ENCODE data around the gene SYN1. TPM values are rescaled to one million over a fixed set of nuclear protein-coding genes. Genes with fewer than 3 reads are reported as not detected.

SYN1 gene
- total RNA-seq, 1 donor from 2014 or later = 3.7 TPM

DNA sequence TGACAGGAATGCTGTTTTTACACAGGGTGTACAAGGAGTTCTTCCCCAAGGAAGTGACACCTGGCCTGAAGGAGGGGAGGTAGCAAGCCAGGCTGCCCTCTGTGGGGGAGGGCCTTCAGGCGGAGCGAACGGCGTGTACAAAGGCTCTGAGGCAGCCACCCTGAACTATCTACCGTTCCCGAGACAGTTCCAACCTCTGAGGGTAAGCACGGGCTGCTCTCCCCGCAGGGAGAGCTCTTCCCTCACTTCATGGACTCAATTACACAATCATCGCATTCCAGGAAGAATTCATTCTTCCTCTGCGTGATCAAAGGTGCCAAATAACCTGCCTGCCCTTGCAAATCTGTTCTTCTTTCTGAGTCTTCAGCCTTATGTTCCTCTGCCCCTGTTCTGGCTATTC is 25.9 kb upstream of the SYN1 start:
- TF ChIP-seq, protein P1, sequence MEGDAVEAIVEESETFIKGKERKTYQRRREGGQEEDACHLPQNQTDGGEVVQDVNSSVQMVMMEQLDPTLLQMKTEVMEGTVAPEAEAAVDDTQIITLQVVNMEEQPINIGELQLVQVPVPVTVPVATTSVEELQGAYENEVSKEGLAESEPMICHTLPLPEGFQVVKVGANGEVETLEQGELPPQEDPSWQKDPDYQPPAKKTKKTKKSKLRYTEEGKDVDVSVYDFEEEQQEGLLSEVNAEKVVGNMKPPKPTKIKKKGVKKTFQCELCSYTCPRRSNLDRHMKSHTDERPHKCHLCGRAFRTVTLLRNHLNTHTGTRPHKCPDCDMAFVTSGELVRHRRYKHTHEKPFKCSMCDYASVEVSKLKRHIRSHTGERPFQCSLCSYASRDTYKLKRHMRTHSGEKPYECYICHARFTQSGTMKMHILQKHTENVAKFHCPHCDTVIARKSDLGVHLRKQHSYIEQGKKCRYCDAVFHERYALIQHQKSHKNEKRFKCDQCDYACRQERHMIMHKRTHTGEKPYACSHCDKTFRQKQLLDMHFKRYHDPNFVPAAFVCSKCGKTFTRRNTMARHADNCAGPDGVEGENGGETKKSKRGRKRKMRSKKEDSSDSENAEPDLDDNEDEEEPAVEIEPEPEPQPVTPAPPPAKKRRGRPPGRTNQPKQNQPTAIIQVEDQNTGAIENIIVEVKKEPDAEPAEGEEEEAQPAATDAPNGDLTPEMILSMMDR (IDR thresholded peaks at IDR 0.05) = no peak
- Mint-ChIP-seq H3K27ac (ENCODE audit: unreplicated experiment) (no peak overlapping the region), H3K27me3 (ENCODE audit: low read depth) (no peaks in the 10 kb centered on the region), H3K9me3 (ENCODE audit: low read depth) (peaks cover 10% of the 10 kb centered on the region), H3K36me3 (ENCODE audit: low read depth) (peaks cover 9% of the 10 kb centered on the region), H3K4me1 (ENCODE audit: low read depth) (peaks cover 20% of the 10 kb centered on the region), H3K4me3 (ENCODE audit: unreplicated experiment) (no peak overlapping the region)
- no peak for DNase-seq (ENCODE audit: low spot score)

GRCh38 chrX:47644557-47645091 is 25.0 kb upstream of the SYN1 start:
- no peaks in the 10 kb centered on the region for H3K27me3 Mint-ChIP-seq (ENCODE audit: low read depth)
- H3K4me3 Mint-ChIP-seq (ENCODE audit: unreplicated experiment) = no peak overlapping the region
- no peak for DNase-seq (ENCODE audit: low spot score)
- peaks cover 20% of the 10 kb centered on the region for H3K4me1 Mint-ChIP-seq (ENCODE audit: low read depth)
- H3K9me3 Mint-ChIP-seq (ENCODE audit: low read depth) = peaks cover 19% of the 10 kb centered on the region
- peak overlapping the region; percentile 75 for H3K27ac Mint-ChIP-seq (ENCODE audit: unreplicated experiment)
- peaks cover 17% of the 10 kb centered on the region for H3K36me3 Mint-ChIP-seq (ENCODE audit: low read depth)
- TF ChIP-seq, protein P1 (IDR thresholded peaks at IDR 0.05) = peak; percentile 70

- Mint-ChIP-seq H3K4me1 (ENCODE audit: low read depth) (peaks cover 14% of the 10 kb centered on the region), H3K27me3 (ENCODE audit: low read depth) (no peaks in the 10 kb centered on the region), H3K27ac (ENCODE audit: unreplicated experiment) (no peak overlapping the region), H3K9me3 (ENCODE audit: low read depth) (peaks cover 20% of the 10 kb centered on the region), H3K36me3 (ENCODE audit: low read depth) (peaks cover 20% of the 10 kb centered on the region), H3K4me3 (ENCODE audit: unreplicated experiment) (no peak overlapping the region)
- DNase-seq (ENCODE audit: low spot score) = no peak
- TF ChIP-seq, protein P1 (IDR thresholded peaks at IDR 0.05) = peak; percentile 67
Observed at GRCh38 chrX:47643926-47644325, 24.3 kb upstream of the SYN1 start.

DNA sequence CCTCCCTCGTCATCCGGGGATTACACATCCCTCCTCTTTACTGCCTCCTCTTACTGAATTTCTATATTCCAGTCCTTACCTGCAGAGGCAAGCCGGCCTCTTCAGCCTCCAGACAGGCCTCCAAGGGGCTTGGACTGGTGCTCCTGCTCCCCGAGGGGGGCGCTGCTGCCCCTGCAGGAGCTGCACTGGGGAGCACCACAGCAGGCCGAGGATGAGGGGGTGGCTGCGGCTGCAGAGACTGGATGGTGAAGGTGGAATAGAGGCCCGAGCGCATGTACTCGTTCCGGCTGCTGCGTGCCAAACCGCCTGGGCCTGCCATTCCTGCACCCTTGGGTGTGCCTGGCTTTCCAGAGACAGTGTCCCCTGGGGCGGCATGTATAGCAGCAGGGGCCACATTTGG is 19.2 kb upstream of the SYN1 start:
- no peak overlapping the region for H3K4me3 Mint-ChIP-seq (ENCODE audit: unreplicated experiment)
- peaks cover 23% of the 10 kb centered on the region for H3K36me3 Mint-ChIP-seq (ENCODE audit: low read depth)
- H3K27me3 Mint-ChIP-seq (ENCODE audit: low read depth) = no peaks in the 10 kb centered on the region
- no peaks in the 10 kb centered on the region for H3K4me1 Mint-ChIP-seq (ENCODE audit: low read depth)
- TF ChIP-seq, protein P1 (IDR thresholded peaks at IDR 0.05) = no peak
- DNase-seq (ENCODE audit: low spot score) = no peak
- H3K9me3 Mint-ChIP-seq (ENCODE audit: low read depth) = peaks cover 18% of the 10 kb centered on the region
- H3K27ac Mint-ChIP-seq (ENCODE audit: unreplicated experiment) = no peak overlapping the region

DNA sequence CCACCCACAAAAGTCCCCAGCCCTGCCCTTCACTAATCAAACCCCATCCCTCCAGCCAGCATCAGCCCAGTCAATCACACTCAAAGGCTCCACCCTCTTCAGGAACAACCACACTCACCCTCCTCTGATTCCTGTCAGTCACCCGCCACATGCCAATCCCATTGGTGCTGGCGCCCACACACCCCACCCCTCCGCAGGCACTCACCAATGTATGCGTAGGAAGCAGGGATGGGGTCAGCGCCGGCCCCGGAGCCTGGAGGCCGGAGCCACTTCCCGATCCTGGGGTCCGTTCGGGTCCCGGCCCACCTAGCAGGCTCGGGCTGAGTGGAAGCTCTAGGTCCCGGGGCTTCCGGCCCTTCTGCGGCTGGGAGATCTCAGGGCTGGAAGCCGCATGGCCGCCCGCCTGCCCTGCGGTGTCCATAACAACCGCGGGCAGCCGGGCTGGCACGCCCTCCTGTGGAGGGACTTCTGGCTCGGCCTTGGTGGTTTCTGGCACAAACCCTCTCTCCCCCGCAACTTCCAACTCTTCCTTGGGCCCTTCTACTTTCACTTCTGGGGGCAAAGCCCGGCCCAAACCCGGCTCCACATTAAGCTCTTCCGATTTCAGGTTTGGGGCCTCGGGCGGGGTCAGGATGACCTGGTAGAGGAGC is 18.0 kb upstream of the SYN1 start:
- Mint-ChIP-seq H3K9me3 (ENCODE audit: low read depth) (peaks cover 18% of the 10 kb centered on the region), H3K4me3 (ENCODE audit: unreplicated experiment) (no peak overlapping the region), H3K4me1 (ENCODE audit: low read depth) (no peaks in the 10 kb centered on the region), H3K27ac (ENCODE audit: unreplicated experiment) (no peak overlapping the region), H3K27me3 (ENCODE audit: low read depth) (no peaks in the 10 kb centered on the region), H3K36me3 (ENCODE audit: low read depth) (peaks cover 21% of the 10 kb centered on the region)
- no peak for DNase-seq (ENCODE audit: low spot score)
- TF ChIP-seq, protein P1 (IDR thresholded peaks at IDR 0.05) = no peak
